ENCODE results near the gene PMEPA1. TPM values are rescaled to one million over a fixed set of nuclear protein-coding genes. Genes with fewer than 3 reads are reported as not detected.

The PMEPA1 gene
- total and polyA plus RNA-seq, 4 donors, result 14.3 to 30.5 (median 19.7) TPM

GRCh38 chr20:57661746-57662455 is 47.9 kb downstream of the PMEPA1 start:
- no peak overlapping the region for H3K27ac ChIP-seq (ENCODE audit: low read depth, low read length)
- WGBS (ENCODE audit: insufficient coverage), result 72% methylated on average over 26 of the region's 26 CpGs
- DNase-seq (ENCODE audit: low read depth in 4 of 6, low spot score in 6 of 6), result no peak
- no peak overlapping the region for H3K4me3 ChIP-seq (ENCODE audit: low read depth, low read length)
- peaks cover 62% of the 10 kb centered on the region for H3K4me1 ChIP-seq (ENCODE audit: control insufficient read depth, insufficient read depth, low read length)
- H3K36me3 ChIP-seq (ENCODE audit: control insufficient read depth, insufficient read depth, low read length), result peaks cover 45% of the 10 kb centered on the region
- H3K27me3 ChIP-seq (ENCODE audit: control insufficient read depth, insufficient read depth, low read length), result no peaks in the 10 kb centered on the region
- H3K9me3 ChIP-seq (ENCODE audit: control insufficient read depth, insufficient read depth, low read length), result no peaks in the 10 kb centered on the region

GRCh38 chr20:57660922-57661745 is 48.7 kb downstream of the PMEPA1 start:
- Histone ChIP-seq H3K36me3 (ENCODE audit: control insufficient read depth, insufficient read depth, low read length) (peaks cover 52% of the 10 kb centered on the region), H3K27me3 (ENCODE audit: control insufficient read depth, insufficient read depth, low read length) (no peaks in the 10 kb centered on the region), H3K9me3 (ENCODE audit: control insufficient read depth, insufficient read depth, low read length) (no peaks in the 10 kb centered on the region), H3K27ac (ENCODE audit: low read depth, low read length) (no peak overlapping the region), H3K4me1 (ENCODE audit: control insufficient read depth, insufficient read depth, low read length) (peaks cover 66% of the 10 kb centered on the region), H3K4me3 (ENCODE audit: low read depth, low read length) (no peak overlapping the region)
- 52% methylated on average over 27 of the region's 31 CpGs for WGBS (ENCODE audit: insufficient coverage)
- peak in 2 of 6 donors; percentile 62 to 64 for DNase-seq (ENCODE audit: low read depth in 4 of 6, low spot score in 6 of 6)

GRCh38 chr20:57660181-57660921 is 49.5 kb downstream of the PMEPA1 start:
- WGBS (ENCODE audit: insufficient coverage), result 96% methylated on average over 11 of the region's 13 CpGs
- DNase-seq (ENCODE audit: low read depth in 4 of 6, low spot score in 6 of 6), result no peak
- Histone ChIP-seq H3K27ac (ENCODE audit: low read depth, low read length) (no peak overlapping the region), H3K36me3 (ENCODE audit: control insufficient read depth, insufficient read depth, low read length) (peaks cover 59% of the 10 kb centered on the region), H3K4me3 (ENCODE audit: low read depth, low read length) (no peak overlapping the region), H3K9me3 (ENCODE audit: control insufficient read depth, insufficient read depth, low read length) (no peaks in the 10 kb centered on the region), H3K27me3 (ENCODE audit: control insufficient read depth, insufficient read depth, low read length) (no peaks in the 10 kb centered on the region), H3K4me1 (ENCODE audit: control insufficient read depth, insufficient read depth, low read length) (peaks cover 67% of the 10 kb centered on the region)

- no peak overlapping the region for H3K27ac ChIP-seq (ENCODE audit: low read depth, low read length)
- no peak for DNase-seq (ENCODE audit: low read depth in 4 of 6, low spot score in 6 of 6)
- peaks cover 66% of the 10 kb centered on the region for H3K36me3 ChIP-seq (ENCODE audit: control insufficient read depth, insufficient read depth, low read length)
- WGBS (ENCODE audit: insufficient coverage), result 82% methylated on average over 24 of the region's 24 CpGs
- H3K4me1 ChIP-seq (ENCODE audit: control insufficient read depth, insufficient read depth, low read length), result peaks cover 71% of the 10 kb centered on the region
- no peak overlapping the region for H3K4me3 ChIP-seq (ENCODE audit: low read depth, low read length)
- no peaks in the 10 kb centered on the region for H3K9me3 ChIP-seq (ENCODE audit: control insufficient read depth, insufficient read depth, low read length)
- no peaks in the 10 kb centered on the region for H3K27me3 ChIP-seq (ENCODE audit: control insufficient read depth, insufficient read depth, low read length)
Observed at GRCh38 chr20:57659517-57660180, 50.2 kb downstream of the PMEPA1 start.

- Histone ChIP-seq H3K9me3 (ENCODE audit: control insufficient read depth, insufficient read depth, low read length) (no peaks in the 10 kb centered on the region), H3K4me1 (ENCODE audit: control insufficient read depth, insufficient read depth, low read length) (peaks cover 70% of the 10 kb centered on the region), H3K4me3 (ENCODE audit: low read depth, low read length) (no peak overlapping the region), H3K27ac (ENCODE audit: low read depth, low read length) (no peak overlapping the region), H3K36me3 (ENCODE audit: control insufficient read depth, insufficient read depth, low read length) (peaks cover 65% of the 10 kb centered on the region), H3K27me3 (ENCODE audit: control insufficient read depth, insufficient read depth, low read length) (no peaks in the 10 kb centered on the region)
- 84% methylated on average over 25 of the region's 25 CpGs for WGBS (ENCODE audit: insufficient coverage)
- no peak for DNase-seq (ENCODE audit: low read depth in 4 of 6, low spot score in 6 of 6)
Observed at GRCh38 chr20:57658833-57659516, 50.8 kb downstream of the PMEPA1 start.

GRCh38 chr20:57658447-57658832 is 51.4 kb downstream of the PMEPA1 start:
- Histone ChIP-seq H3K4me3 (ENCODE audit: low read depth, low read length) (no peak overlapping the region), H3K27ac (ENCODE audit: low read depth, low read length) (no peak overlapping the region), H3K4me1 (ENCODE audit: control insufficient read depth, insufficient read depth, low read length) (peaks cover 65% of the 10 kb centered on the region), H3K36me3 (ENCODE audit: control insufficient read depth, insufficient read depth, low read length) (peaks cover 62% of the 10 kb centered on the region), H3K27me3 (ENCODE audit: control insufficient read depth, insufficient read depth, low read length) (no peaks in the 10 kb centered on the region), H3K9me3 (ENCODE audit: control insufficient read depth, insufficient read depth, low read length) (no peaks in the 10 kb centered on the region)
- WGBS (ENCODE audit: insufficient coverage), result 78% methylated on average over 8 of the region's 8 CpGs
- no peak for DNase-seq (ENCODE audit: low read depth in 4 of 6, low spot score in 6 of 6)

GRCh38 chr20:57657535-57658446 is 52.0 kb downstream of the PMEPA1 start:
- no peaks in the 10 kb centered on the region for H3K9me3 ChIP-seq (ENCODE audit: control insufficient read depth, insufficient read depth, low read length)
- H3K27me3 ChIP-seq (ENCODE audit: control insufficient read depth, insufficient read depth, low read length), result no peaks in the 10 kb centered on the region
- no peak overlapping the region for H3K27ac ChIP-seq (ENCODE audit: low read depth, low read length)
- no peak overlapping the region for H3K4me3 ChIP-seq (ENCODE audit: low read depth, low read length)
- WGBS (ENCODE audit: insufficient coverage), result 82% methylated on average over 31 of the region's 36 CpGs
- peaks cover 69% of the 10 kb centered on the region for H3K36me3 ChIP-seq (ENCODE audit: control insufficient read depth, insufficient read depth, low read length)
- peaks cover 58% of the 10 kb centered on the region for H3K4me1 ChIP-seq (ENCODE audit: control insufficient read depth, insufficient read depth, low read length)
- DNase-seq (ENCODE audit: low read depth in 4 of 6, low spot score in 6 of 6), result peak in 1 of 6 donors; percentile 8

GRCh38 chr20:57656821-57657534 is 52.8 kb downstream of the PMEPA1 start:
- Histone ChIP-seq H3K4me3 (ENCODE audit: low read depth, low read length) (no peak overlapping the region), H3K9me3 (ENCODE audit: control insufficient read depth, insufficient read depth, low read length) (no peaks in the 10 kb centered on the region), H3K27me3 (ENCODE audit: control insufficient read depth, insufficient read depth, low read length) (no peaks in the 10 kb centered on the region), H3K4me1 (ENCODE audit: control insufficient read depth, insufficient read depth, low read length) (peaks cover 54% of the 10 kb centered on the region), H3K27ac (ENCODE audit: low read depth, low read length) (no peak overlapping the region), H3K36me3 (ENCODE audit: control insufficient read depth, insufficient read depth, low read length) (peaks cover 77% of the 10 kb centered on the region)
- peak in 1 of 6 donors; percentile 0 for DNase-seq (ENCODE audit: low read depth in 4 of 6, low spot score in 6 of 6)
- 93% methylated on average over 14 of the region's 20 CpGs for WGBS (ENCODE audit: insufficient coverage)

Measured in spinal cord (tissue), 10 donors.